T-helper 1 cell (primary cell): ENCODE measurements around the gene KMT2D.
"Not testable (repeated sequence)": the region's sequence is repeated elsewhere in the genome, so short reads cannot be mapped to it uniquely, and the experiment has no call there.

Experiments
- DNase-seq, 5 donors: peaks; one replicate each; pipeline ENCODE4 v3.0.0-alpha.2; 2012 to 2020

The KMT2D gene

GRCh38 chr12:49088932-49089330 lies 28.3 kb upstream of the KMT2D start:
- DNase-seq: no peak

DNA sequence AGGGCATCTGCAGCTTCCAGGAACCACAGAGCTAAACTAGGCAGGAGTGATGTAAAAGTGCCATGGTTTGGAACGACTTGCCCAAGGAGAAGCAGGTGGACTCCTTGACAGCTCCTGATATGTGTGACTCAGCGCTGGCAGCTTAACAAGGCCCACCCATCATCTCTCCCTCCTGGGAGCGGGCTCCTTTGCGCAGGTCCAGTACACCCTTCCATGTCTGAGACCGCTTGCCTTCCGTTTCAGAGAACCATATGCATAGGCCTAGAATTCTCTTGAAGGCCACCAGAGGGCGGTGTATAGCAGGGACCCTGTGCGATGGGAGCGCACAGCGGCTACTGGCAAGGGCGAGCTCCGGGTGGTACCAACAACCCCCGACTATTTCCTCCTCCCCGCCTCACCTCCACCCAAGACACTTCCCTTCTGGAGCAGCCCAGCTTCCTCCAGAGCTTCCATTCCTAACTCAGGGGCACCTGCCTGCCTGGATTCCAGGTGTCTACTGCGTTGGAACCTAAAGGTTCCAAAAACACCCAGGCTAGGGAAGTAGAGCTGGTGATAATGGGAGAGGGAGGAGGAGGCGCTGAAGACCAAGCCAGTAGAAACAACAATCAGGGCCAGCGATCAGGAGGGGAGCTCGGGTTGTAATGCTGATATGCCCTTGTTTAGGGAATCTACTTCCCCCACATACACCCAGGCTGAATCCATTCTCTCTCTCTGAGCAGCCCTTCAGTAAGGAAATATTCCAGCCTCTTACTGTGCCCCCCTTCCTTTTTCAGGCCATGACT lies 27.7 kb upstream of the KMT2D start:
- DNase-seq: peak; percentile 24 to 81 (median 55)

DNA sequence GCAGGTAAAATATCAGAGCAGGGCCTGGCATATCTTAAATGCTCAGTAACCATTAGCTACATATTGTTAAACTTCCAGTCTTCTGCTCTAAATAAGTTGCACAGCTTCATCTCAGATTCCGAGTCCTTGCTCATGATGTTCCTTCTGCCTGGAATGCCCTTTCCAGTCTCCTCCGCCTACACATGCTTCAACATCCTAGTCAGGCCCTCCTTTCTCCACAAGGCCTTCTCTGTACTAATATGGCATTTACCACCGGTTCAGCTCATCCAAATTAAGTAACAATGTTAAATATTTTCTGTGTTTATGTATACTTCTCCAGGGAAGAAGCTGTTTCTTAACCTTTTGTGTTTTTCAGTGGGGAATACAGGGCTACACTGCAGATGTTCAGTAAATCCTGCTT lies 25.5 kb upstream of the KMT2D start:
- no peak for DNase-seq

DNA sequence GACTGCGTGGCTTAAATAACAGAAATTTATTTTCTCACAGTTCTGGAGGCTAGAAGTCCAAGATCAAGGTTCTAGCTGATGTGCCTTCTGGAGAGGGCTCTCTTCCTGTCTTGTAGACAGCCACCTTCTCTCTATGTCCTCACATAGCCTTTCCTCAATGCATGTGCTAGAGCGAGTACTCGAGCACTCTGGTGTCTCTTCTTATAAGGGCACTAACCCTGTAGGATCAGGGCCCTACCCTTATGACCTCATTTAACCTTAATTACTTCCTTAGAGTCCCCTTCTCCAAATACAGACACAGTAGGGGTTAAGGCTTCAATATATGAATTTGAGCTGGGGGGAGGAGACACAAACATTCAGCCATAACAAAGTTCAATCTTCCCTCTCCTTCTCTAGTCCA lies 23.8 kb upstream of the KMT2D start:
- DNase-seq: no peak

DNA sequence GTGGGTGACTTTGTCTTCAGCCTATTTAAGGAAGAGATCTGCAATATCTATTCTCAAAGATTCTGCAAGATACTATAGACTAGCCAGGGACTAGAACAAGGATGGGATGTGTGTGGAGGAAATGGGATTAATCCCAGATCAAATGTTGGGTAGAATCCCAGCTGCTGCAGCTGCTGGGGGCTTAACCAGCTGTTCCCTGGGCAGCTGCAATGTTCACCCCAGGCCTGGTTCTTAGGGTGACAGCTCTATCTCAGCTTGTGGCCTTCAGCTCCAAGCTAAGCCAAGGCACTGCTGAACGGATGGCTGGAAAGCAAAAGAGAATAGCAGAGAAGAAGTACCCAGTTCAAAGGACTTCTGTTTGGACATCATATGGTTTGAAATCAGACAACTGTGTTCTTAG lies 19.2 kb upstream of the KMT2D start:
- no peak for DNase-seq

GRCh38 chr12:49070971-49071370 lies 10.4 kb upstream of the KMT2D start:
- DNase-seq: no peak

DNA sequence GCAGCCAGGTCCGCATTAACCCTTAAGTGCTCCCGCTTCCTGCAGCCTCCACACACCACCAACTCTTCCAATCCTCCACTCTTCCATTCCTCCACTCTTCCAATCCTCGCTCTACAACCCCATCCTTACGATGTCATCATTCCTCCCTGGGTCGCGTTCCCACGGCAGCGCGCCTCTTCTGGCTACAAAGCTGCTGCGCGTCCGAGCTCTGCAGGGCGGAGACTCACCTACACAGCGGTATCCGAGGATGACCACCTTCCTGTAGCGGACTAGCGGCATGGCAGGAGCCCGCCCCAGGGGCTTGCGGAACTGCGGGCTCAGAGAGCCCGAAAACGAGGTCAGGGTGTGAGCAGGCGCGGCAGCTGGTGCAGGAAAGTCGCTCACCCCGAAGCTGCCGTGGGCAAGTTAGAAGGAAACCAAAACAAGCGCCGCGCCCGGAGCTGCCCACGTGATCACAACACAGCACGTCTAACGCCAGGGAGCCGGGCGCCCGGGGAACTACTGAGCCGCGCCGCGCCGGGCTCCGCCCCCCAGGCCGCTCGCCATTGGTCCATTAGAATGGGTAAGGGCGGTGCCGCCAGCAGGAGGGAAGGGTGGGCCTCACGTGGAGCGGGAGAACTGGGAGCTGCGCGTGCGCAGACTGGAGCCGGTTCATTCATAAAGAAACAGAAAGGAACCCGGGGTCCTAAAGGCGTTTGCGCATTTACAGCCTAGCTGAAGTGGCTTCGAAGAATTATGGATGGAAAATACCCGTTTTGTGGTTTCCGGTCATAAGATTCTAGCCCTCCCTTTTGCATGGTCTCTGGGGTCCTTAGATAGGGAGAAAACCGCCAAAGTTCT lies 9.1 kb upstream of the KMT2D start, which contains the start of gene RHEBL1:
TSS of gene RHEBL1 (minus strand) at position 473 of the 840 bp plus-strand sequence. CDS start at position 279, 194 bp downstream.
- DNase-seq: peak; percentile 97 to 99 (median 98)

DNA sequence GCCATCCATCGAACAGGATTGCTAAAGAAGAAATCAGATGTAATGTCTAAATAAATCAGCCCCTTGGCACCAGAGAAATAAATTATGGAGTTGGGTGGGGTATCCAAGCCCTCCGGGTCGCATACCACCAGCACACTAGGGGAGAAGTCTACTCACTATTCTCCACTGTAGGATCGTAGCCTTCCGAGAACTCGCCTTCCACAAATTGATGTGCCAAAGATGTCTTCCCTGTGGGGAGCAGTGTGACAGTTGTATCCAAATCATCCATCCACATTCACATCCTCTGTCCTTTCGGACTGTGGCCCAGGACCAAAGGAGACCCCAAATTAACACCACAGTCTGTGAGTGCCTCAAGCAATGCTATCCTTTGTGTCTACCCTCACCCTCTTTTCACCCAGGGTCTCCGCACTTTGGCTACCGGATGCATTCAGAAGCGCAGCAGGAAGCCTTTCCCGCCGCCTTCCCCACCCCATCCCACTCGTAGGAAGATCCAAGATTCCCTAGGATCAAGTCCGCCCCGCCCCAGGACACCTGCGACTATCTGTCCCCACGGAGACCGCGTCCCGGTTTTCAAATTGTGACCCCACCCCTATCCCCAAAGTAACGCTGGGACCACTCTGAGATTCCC lies 8.4 kb upstream of the KMT2D start:
- DNase-seq: no peak

GRCh38 chr12:49066120-49066519 lies 5.5 kb upstream of the KMT2D start:
- no peak for DNase-seq

DNA sequence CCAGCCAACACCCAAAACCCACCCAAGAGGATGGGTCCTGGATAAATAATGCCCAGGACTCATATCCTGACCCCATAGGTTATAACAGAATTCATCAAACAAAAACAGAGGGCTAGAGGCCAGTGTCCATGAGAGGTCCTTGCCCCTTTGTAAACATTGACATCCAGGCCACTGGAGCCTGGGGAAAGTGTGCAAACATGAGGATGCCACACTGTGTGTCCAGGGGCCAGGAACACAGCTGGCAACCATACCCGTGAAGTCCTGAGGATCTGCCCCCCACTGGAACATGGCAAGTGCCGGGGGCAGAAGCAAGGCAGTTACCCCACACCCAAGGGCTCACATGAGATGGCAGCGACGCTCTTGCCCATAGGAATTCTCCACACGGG lies 4.2 kb upstream of the KMT2D start:
- DNase-seq: no peak

GRCh38 chr12:49061916-49062315 lies 1.3 kb upstream of the KMT2D start:
- DNase-seq: not testable (repeated sequence)

DNA sequence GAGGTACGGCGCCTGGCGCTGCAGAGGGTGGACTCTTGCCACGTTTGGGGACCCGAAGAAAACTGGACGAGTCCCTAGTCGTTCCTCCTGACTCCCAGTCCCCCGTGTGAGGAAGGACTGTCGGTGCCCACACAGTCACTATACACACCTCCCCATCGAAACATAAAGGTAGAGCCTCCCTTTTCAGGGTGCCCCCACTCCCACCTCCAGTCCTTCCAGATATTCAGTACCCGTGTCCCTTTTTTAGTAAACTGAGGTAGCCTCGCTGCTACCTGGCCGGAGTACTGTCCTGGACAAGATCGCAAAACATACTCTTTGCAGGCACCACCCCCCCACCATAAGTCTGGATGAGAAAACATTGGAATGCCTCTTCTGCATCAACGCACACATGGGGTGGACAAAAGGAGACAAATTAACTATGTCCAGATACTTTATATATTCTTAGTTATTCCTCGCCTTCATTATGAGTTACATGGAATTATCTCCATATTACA lies 610 bp upstream of the KMT2D start:
- no peak for DNase-seq

DNA sequence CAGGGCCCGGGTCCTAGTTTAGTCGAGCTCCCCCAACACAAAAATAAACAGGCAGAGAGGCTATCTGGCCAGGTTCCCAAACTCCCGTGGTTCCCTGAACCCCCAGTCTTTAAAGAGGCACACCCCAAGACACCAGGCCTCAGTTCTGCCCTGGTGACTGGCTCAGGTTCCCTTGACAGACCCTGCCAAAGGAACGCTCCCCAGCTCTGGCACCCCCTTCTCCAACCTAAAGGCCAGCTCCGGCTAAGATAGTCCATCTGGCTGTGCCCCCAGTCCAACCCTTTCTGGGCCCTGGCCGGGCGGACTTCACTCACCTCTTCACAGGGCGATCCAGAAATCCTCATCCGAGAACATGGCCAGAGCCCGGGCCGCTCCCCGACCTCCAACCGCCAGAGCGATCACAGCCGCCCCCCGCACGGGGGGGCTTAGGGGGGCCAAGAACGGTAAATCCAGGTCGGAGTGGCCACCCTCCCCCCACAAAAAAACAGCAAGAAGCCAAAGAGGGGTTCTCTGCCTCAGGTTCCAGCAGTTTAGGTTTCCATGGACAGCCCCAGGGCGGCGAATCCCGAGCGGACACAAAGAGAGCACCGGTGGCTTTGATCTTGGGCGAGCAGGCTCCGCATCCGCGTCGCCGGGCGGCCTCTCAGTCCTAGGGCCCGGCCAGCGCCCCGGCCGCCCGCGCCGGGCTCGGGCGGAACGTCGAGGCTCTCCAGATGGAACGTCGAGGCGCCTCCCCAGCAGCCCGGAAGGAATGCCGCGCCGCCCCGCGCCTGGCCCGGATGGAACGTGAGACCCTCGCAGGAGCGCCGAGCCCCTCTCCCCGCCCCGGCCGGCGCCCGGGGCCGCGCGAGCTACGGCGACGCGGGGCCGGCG lies 1.1 kb downstream of the KMT2D start:
- DNase-seq: peak in 1 of 5 donors; percentile 39

- DNase-seq: no peak
These were observed 1.6 kb downstream of the KMT2D start for GRCh38 chr12:49059045-49059298.

DNA sequence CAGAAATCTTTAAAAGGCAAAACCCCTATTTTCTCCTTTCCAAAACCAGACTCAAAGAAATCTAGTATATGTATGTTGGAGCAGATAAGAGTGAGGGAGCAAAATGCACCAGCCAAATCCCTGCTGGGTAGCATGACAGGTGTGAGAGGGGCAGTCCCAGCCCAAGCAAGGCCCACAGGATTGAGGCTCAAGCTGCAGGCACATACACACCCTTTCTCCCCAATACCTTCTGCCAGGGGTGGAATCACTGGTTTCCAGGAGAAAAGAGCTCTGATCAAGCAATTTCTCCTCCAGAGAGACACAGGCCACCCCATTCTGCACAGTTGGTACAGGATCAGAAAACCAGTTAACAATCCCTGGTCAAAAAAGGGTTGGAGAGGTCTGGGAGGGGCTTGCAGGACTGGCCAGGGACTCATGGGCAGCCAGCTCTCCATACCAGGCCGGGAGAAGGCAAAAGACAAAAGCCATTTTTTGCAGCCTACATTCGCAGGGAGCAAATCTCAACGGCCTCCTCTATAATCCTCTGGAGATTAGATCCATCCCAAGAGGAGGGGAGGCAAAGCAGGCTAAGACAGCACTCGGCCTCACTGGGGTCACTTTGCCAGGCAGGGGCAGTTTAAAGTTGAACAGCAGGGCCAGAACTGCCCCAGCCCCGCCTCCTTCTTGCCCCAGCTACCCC lies 2.1 kb downstream of the KMT2D start:
- DNase-seq: no peak

GRCh38 chr12:49057888-49058287 lies 2.7 kb downstream of the KMT2D start:
- DNase-seq: no peak

DNA sequence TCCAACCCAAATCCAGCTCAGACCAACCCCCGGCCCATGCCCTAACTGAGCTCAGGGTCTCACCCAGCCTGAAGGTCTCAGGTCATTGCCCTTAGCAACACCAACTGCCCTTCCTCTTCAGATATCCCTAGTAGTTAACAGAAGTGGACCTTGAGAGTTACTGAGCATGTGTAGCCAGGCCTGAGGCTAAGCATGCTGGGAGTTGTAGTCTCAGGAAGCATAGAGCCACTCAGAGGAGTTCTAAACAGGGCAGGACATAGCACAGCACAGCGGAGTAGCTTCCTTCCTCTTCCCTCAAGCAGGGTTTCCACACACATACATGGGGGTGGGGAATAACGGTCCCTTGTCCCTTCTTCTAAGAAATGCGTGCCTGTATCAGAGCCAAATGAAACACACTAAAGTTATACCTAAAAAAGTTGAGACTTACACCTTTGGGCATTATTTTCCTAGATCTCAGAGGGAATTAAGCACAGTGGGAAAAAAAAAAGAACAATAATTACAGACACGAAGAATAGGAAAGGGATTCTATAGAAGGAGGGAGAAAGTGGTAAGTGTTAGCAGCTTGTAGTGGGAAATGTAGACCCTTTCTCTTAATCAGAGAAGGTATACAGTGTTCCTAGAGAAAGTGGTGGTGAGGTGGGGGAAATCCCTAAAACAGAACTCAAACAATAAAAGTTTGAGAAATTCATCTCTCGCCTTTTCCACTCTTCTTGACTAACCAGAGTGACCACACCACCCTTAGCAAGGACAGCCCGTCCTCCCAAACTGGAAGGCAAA lies 4.4 kb downstream of the KMT2D start:
- peak in 3 of 5 donors; percentile 31 to 72 (median 42) for DNase-seq

GRCh38 chr12:49055092-49055491 lies 5.5 kb downstream of the KMT2D start:
- no peak for DNase-seq

DNA sequence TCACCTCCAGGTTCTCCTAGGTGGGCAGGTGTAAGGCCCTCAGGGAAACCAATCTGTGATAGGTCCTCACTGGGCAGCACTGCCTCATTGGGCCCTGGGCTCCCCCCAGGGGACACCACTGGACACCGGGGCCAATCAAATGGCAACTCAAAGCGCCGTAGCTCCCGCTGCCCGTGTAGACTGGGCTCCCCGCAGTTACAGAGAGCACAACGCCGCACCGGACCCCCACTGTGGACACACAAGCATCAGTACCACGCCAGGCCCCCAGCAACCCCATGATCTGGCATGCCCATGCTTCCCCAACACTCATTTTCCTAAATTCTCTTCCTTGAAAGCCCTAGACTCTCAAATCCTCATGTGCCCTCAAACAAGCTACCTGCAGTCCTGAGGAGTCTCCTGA lies 6.1 kb downstream of the KMT2D start:
- no peak for DNase-seq

GRCh38 chr12:49054096-49054495 lies 6.5 kb downstream of the KMT2D start:
- no peak for DNase-seq
